NCI-H460 (cell line): ENCODE measurements around the gene CD53. TPM values are rescaled to one million over a fixed set of nuclear protein-coding genes. Genes with fewer than 3 reads are reported as not detected.
"Not testable (repeated sequence)": the region's sequence is repeated elsewhere in the genome, so short reads cannot be mapped to it uniquely, and the experiment has no call there.

ENCODE experiments used
- DNase-seq: peaks from one replicate; pipeline ENCODE4 v3.0.0-alpha.2; 2016; ENCODE audit warnings: low read depth; ENCODE audit errors: extremely low read depth
- polyA plus RNA-seq: library from polyadenylated mRNA; depleted of rRNA; stranded (reverse); fragments of >200 nt; gene quantifications from 2 replicates; pipeline ENCODE4 v1.2.3, GENCODE V29; 2014; cell fraction: nucleus; rRNA removed
- total RNA-seq: library from RNA; depleted of rRNA; stranded (reverse); fragments of >200 nt; shearing (Covaris generic); gene quantifications from 2 replicates; pipeline ENCODE4 v1.2.3, GENCODE V29; 2014; rRNA removed

The CD53 gene, protein sequence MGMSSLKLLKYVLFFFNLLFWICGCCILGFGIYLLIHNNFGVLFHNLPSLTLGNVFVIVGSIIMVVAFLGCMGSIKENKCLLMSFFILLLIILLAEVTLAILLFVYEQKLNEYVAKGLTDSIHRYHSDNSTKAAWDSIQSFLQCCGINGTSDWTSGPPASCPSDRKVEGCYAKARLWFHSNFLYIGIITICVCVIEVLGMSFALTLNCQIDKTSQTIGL
- not detected in 2 replicates for total RNA-seq
- polyA plus RNA-seq = not detected in 2 replicates

DNA sequence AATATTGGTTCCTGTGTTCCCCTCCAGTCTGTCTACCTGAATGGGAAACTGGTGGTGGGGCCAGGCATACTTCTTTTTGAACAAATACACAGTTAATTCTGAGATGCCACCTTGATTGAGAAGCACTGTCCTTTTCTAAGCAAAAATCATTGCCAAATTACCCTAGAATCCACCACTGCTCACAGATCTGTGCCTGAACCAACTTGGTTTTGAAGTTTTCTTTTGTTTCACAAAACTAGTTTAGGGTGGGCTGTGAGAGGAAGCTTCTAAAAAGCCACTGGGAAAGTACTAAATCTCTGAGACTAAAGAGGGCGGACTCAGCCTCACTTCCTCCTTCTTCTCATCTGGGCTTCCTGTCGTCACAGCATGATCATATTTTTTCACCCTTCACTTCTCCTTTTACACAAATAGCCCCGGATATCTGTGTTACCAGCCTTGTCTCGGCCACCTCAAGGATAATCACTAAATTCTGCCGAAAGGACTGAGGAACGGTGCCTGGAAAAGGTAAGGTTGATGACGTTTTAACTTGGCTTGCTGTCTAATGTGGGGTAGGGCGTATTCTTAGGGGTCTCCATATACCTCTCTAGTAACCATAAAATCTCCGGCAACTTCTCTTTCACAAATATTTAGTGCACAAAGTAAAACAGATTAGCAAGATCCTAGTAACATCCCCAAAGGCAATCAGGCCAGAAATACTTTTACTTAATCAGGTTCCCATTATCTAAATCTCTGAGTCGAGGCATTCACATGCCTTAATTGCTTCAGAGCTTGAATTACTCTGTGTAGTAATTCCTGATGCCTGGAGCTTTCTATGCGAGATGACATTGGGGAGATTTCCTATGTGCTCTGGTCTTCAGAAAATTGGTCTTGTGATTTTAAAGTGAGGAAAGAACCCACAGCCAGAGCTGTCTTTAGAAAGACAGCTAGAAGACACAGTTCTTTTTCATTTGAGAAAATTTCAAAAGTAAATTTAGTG is at the start of gene CD53:
TSS of gene CD53 (plus strand) at position 404 of the 976 bp plus-strand sequence. CDS start 18,261 bp downstream, outside the sequence.
- DNase-seq = no peak

DNA sequence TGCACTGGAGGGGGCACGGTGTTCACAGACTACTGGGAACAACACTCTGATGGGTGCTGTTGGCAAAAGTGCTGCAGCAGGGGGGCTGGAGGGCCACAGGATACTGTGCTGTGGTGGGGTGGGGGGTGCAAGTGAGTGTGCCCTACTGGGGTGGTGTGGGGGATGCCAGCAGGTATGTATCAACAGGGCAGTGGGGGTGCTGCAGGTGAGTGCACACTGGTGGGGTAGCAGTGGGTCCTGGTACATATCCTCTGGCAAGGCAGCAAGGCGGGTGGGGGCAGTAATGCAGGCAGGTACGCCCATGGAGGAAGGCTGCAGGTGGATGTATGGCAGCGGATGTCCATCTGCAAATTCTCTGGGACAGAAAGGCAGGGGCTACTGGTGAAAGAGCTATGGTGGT is 48.8 kb upstream of the CD53 start:
- DNase-seq = no peak

DNA sequence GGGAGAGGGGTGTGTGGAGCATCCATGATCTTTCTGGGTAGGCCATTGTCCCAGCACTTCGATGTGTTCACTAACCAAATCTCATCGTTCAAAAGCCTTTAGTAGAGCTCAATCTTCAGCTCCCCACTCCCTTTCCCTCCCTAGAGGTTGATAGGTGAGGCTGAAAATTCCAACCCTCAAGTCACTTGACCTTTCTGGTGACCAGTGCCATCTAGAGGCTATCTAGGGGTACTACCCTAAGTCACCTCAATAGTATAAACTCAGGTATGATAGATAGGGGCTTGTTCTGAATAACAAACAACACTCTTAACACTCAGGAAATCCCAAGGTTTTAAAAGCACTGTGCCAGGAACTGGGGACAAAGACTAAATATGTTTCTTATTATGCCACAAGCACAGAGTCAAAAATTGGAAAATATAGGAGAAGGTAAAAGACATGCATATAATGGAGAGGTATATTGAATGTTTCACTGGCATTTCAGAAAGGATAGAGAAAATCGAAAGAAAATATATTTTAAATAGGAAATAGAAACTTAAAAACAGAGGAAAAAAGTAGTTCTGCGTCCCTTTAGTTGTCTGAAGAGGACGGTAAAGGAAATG is 42.9 kb upstream of the CD53 start:
- DNase-seq = peak; percentile 34

DNA sequence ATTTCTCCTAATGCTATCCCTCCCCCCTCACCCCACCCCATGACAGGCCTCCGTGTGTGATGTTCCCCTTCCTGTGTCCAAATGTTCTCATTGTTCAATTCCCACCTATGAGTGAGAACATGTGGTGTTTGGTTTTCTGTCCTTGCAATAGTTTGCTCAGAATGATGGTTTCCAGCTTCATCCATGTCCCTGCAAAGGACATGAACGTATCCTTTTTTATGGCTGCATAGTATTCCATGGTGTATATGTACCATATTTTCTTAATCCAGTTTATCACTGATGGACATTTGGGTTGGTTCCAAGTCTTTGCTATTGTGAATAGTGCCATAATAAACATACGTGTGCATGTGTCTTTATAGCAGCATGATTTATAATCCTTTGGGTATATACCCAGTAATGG is 39.2 kb upstream of the CD53 start:
- DNase-seq = not testable (repeated sequence)

DNA sequence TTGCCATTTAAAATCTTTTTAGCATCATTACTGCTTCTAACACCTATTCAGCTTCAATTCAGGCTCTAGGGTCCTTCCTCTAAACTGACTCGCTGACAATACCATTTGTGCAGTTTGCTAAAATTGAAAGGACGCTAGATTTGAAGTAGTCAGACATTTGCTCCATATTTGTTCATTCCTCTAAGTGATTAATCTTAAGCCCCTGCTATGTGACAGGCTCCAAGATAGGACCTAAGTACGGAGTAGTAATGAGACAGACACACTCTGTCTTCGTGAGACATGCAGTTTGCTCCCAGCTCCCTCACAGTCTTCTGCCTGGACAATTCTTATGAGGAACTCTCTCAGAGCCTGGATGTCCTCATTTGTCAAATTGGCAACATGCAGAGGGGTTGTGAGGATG is 26.1 kb upstream of the CD53 start:
- no peak for DNase-seq

DNA sequence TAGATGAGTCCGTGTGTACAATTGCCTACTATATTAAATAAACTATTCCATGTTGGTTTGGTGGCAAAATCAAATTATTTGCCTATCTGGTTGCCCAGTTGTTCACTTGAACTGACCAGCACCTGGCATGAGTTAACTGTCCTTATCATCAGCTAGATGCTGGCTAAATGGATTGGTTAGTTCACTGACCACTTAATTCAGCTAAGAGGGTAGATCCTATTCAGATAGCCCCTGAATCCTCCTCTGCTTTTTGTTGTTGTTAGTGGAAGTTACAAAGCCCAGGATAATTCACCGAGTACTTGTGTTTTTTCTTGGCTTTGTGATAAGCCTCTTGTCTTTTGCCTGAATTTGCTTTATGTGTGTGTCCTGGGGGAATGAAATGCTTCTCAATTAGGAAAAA is 22.8 kb upstream of the CD53 start:
- DNase-seq = no peak

DNA sequence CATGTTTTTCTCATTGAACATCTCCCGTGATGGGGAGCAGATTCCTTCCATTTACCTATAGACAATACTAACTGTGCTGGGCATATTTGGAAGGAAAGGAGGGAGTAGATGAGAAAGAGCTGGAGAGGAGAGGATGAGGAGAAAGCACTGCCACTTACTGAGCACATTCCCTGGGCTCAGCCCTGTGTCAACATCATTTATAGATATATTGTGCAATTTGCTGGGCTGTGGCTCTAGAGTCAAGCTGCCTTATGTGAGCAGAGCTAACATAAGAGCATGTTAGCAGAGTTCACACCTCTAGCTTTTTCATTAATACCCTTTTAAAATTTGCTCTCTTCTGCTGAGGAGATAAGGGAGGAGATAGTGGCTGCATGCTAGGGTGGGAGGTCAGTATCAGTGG is 22.3 kb upstream of the CD53 start:
- no peak for DNase-seq

DNA sequence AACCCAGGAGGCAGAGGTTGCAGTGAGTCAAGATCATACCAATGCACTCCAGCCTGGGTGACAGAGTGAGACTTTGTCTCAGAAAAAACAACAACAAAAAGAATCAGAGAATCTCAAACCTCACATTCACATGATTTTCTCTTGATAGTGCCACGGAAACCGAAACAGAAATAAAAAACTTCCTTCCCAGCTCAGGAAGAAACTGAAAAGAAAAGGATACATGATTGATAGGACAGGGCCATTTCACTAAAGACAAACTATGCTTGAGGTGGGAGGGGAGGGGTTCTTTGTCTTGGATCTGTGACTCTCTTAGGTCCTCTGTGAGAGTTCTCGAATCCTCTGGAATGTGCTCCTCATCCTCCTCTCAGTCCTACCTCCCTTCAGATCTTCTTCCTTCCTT is 19.8 kb upstream of the CD53 start:
- no peak for DNase-seq

DNA sequence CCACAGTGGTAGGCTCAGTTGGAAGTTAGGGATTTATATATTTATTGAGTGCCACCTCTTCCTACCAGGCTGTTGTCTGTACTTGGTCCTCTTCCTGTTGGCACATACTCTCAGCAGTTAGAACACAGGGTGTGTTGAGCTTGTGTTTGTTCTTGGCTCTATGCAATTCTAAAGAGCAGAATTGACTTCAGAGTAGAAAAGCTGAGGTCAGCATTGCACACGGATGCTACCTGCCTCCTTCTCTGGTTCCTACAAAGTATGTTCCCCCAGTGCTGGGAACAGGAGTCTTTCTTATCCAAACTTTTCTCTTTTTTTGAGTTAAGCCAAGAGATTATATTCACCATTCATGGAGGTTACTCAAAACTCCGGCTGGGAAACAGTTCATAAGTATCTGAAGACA is 16.5 kb upstream of the CD53 start:
- no peak for DNase-seq

DNA sequence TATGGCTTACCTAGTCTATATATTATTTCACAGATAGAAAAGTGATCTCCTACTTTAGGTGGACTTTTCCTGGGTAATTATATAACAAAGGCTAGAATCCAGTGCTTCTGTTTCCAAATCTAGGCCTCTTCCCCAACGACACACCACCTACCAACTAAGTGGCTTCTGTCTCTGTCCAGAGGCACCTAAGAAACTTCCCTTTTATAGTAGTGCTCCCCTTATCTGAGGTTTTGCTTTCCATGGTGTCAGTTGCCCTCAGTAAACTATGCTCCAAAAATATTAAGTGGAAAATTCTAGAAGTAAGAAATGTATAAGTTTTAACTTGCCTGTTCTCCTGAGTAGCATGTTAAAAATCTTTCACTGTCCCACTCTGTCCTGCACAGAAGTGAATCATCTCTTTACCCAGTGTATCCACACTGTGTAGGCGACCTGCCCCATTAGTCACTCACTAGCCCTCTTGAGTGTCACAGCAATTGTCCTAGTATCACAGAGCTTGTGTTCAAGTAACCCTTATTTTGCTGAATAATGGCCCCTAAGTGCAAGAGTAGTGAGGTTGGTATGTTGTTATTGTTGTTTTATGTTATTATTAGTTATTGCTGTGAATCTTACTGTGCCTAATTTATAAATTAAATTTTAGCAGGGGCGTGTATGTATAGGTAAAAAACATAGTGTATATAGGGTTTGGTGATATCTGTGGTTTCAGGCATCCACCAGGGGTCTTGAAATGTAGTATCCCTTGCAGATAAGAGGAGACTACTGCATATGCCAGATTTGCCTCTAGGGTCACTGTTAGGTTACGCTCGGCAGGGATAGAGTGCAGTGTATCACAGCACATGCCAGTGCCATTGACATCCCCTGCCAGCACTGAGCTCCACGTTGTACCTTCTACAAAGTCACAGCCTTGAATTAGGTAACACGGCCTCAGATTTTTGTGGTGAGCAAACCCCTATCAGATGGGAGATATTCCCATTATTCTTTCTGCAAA is 14.7 kb upstream of the CD53 start:
- no peak for DNase-seq

DNA sequence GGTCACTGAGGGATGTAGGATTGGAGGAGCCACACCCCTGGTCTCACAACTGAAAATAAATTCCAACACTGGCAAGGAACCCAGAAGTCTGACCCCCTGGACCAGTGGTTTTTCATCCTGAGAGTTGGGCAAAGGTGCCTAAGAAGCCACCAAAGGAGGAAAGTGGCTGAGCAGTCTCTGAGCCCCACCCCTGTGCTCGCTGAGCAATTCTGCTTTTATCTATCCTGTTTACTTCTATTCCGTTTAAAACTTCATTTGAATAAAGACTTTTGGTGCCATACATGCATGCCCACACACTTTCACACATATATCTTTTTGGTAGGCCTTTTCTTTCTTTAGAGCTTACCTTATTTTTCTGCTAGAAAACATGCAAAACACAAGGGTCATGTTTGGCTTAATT is 13.9 kb upstream of the CD53 start:
- DNase-seq = no peak

DNA sequence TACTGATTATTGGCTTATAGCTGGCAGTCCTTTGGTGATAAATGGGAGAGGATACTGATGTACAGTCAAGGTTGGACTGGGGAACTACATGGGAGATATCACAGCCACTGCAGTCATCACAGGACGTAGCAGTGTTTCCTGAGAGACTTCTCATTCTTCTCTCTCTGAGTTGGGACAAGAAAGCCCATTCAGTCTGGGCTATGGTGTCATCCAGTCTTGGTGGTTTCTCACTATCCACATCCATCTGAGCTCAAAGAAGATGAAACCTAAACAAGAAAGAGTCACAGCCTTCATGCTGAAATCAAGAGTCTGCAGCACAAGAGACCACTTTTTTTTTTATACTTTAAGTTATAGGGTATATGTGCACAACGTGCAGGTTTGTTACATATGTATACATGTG is 12.8 kb upstream of the CD53 start:
- DNase-seq = no peak

DNA sequence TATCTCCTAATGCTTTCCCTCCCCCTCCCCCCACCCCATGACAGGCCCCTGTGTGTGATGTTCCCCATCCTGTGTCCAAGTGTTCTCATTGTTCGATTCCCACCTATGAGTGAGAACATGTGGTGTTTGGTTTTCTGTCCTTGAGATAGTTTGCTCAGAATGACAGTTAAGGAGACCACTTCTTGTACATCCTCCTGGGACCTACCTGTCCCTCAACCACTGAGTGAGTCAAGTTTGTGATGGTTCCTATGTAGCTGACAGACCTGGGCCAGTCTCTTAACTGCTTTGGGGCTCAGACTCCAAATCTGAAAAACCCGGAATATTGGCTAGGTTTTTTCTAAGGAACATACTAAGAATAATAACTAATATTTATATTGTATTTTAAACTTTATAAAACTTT is 12.3 kb upstream of the CD53 start:
- not testable (repeated sequence) for DNase-seq

DNA sequence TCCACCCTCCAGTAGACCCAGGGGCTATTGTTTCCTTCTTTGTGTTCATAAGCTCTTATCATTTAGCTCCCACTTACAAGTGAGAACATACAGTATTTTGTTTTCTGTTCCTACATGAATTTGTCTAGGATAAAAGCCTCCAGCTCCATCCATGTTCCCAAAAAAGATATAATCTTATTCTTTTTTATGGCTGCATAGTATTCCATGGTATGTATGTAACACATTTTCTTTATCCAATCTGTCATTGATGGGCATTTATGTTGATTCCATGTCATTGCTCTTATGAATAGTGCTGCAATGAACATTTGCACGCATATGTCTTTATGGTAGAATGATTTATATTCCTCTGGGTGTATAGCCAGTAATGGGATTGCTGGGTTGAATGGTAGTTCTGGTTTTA is 11.0 kb upstream of the CD53 start:
- not testable (repeated sequence) for DNase-seq

DNA sequence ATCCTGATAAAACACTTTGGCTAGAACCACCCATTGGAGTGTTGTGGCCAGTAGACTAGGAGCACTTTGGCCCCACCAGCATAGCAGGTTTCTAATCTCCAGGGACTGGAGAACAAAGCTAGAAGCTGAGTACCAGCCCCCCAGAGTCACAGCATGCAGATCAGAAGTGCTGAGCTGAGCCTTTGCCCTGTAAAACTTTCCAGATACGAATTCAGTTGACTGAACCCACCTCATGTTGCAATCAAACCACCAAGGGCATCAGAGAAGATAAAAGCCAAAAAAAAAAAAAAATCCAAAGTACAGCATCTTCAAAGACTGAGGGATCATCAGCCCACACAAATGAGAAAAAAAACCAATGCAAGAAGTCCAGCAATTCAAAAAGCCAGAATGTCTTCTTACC is 8.7 kb upstream of the CD53 start:
- DNase-seq = no peak

DNA sequence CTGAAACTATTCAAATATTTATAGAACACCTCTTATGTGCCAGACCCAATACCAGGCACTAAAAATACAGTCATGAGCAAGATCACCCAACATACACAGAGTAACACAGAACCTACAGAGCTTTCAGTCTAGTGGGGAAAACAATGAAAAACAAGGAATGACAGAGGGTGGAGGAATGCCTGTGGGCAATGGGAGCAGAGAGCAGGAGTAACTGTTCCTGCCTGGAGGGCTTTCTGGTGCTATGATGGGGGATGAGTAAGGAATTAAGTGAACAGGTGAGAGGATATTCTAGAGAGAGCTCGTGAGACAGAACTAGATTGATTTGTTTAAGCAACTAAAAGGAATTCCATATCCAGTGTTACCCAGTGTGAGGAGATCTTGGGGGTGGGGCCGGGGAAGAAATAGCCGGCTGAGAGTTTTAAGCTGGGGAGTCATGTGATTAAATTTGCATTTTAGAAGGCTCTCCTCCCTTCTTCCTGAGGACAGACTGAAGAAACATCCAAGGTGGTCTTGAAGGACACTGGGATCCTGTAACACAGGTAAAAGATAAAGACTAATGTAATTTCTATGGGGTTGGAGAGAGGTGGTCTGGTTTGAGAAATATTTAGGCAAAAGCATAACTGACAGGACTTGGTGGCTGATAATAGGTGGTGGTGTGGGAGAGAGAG is 2.1 kb upstream of the CD53 start:
- DNase-seq = no peak

DNA sequence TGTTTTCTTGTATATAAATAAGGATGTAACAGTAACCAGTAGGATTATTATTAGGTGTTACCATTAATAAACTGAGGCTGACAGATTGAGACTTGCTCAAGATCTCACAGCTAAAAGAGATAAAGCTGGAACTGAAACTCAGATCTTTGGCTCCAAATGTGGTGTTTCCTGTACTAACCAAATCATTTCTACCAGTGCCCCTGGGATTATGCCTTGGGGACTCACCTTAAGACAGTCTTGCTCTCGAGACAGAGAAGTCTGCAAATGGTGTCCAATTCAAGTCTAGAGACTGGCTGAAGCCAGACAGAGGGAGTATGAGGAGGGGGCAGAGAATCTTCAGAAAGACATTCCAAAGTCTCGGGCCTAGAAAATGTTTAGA is 593 bp upstream of the CD53 start:
- no peak for DNase-seq

DNA sequence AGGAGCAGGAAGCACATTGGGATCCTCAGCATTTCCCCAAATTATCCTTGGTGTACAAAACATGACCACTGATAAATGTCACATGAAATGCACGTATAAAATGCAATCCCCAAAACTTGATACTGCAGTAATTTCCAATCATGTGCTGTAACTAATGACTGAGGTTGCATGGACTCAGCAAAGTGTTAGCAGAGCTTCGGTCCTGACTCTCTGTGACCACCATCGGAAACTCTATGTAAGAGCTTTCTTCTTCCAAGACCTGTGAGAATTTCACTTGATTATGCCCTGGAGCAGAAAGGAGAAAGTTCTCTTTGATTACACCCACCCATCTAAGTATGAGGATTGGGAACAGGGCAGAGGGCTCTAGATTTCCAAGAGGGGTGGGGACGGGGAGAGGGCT is 908 bp downstream of the CD53 start:
- no peak for DNase-seq

DNA sequence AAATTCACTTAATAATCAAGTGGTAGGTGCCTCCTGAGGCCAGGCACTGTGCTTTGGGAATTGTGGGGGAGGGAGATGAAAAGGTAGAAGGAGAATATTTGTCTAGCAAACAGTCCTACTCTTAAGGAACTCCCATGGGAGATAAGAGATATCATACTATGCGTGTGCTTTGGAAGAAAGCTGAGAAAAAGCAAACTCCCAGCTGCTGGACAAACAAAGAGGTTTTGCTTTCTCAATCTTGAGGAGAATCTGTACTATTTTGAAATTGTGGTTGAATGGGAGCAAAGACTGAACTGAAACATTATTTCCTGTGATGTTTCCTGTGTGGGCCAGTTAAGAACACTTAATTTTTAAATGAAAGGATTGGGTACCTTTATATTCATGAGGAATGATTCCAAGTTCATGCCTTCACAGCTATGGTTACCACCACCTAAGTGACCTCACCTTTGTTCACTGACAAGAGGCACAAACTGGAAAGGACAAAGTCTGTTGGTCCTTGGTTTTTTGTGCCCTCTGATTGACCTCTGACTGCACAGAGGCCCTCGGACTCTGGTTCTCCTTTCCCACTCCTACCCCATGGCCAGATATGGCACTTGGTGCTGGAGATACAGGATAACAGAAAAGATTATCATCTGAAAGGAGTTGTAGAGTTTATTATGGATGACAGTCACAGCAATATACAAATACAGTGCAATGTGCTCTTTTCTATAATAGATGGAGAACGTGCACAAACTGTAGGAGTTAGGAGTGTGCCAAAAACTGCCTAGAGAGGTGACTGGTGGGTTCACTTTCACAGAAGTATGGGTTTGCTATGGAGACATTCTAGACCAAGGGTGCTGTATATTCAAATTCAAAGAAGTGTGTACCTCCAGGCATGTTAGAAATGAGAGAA is 1.6 kb downstream of the CD53 start:
- DNase-seq = no peak
